ENCODE data around the gene FBXW8. TPM values are rescaled to one million over a fixed set of nuclear protein-coding genes. Genes with fewer than 3 reads are reported as not detected.

FBXW8 gene
- total RNA-seq, 2 experiments from 2014 or later = 7.0 to 8.5 TPM

- TF ChIP-seq, protein P1, sequence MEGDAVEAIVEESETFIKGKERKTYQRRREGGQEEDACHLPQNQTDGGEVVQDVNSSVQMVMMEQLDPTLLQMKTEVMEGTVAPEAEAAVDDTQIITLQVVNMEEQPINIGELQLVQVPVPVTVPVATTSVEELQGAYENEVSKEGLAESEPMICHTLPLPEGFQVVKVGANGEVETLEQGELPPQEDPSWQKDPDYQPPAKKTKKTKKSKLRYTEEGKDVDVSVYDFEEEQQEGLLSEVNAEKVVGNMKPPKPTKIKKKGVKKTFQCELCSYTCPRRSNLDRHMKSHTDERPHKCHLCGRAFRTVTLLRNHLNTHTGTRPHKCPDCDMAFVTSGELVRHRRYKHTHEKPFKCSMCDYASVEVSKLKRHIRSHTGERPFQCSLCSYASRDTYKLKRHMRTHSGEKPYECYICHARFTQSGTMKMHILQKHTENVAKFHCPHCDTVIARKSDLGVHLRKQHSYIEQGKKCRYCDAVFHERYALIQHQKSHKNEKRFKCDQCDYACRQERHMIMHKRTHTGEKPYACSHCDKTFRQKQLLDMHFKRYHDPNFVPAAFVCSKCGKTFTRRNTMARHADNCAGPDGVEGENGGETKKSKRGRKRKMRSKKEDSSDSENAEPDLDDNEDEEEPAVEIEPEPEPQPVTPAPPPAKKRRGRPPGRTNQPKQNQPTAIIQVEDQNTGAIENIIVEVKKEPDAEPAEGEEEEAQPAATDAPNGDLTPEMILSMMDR (IDR thresholded peaks at IDR 0.05) = no peak
- Mint-ChIP-seq H3K4me1 (ENCODE audit: low read depth) (peaks cover 15% of the 10 kb centered on the region), H3K27me3 (no peaks in the 10 kb centered on the region), H3K36me3 (ENCODE audit: low read depth) (peaks cover 4% of the 10 kb centered on the region), H3K9me3 (no peaks in the 10 kb centered on the region), H3K4me3 (no peak overlapping the region), H3K27ac (no peak overlapping the region)
- POLR2A ChIA-PET = no interaction called here
- DNase-seq (no peak), ATAC-seq (no peak)
- CTCF ChIA-PET = no interaction called here
- intact Hi-C loops (cut with micrococcal nuclease) = no loop called here
Measured at GRCh38 chr12:117068492-117068891, 157.7 kb downstream of the FBXW8 start.

- H3K27ac Mint-ChIP-seq = no peak overlapping the region
- ATAC-seq = no peak
- H3K36me3 Mint-ChIP-seq (ENCODE audit: low read depth) = peaks cover 4% of the 10 kb centered on the region
- peaks cover 7% of the 10 kb centered on the region for H3K4me1 Mint-ChIP-seq (ENCODE audit: low read depth)
- DNase-seq = no peak
- no peaks in the 10 kb centered on the region for H3K27me3 Mint-ChIP-seq
- ChIA-PET POLR2A (no interaction called here), CTCF (no interaction called here)
- H3K4me3 Mint-ChIP-seq = no peak overlapping the region
- H3K9me3 Mint-ChIP-seq = no peaks in the 10 kb centered on the region
- TF ChIP-seq, protein P1 (IDR thresholded peaks at IDR 0.05) = no peak
- intact Hi-C loops (cut with micrococcal nuclease) = no loop called here
Measured at GRCh38 chr12:117069101-117069797, 158.5 kb downstream of the FBXW8 start.

DNA sequence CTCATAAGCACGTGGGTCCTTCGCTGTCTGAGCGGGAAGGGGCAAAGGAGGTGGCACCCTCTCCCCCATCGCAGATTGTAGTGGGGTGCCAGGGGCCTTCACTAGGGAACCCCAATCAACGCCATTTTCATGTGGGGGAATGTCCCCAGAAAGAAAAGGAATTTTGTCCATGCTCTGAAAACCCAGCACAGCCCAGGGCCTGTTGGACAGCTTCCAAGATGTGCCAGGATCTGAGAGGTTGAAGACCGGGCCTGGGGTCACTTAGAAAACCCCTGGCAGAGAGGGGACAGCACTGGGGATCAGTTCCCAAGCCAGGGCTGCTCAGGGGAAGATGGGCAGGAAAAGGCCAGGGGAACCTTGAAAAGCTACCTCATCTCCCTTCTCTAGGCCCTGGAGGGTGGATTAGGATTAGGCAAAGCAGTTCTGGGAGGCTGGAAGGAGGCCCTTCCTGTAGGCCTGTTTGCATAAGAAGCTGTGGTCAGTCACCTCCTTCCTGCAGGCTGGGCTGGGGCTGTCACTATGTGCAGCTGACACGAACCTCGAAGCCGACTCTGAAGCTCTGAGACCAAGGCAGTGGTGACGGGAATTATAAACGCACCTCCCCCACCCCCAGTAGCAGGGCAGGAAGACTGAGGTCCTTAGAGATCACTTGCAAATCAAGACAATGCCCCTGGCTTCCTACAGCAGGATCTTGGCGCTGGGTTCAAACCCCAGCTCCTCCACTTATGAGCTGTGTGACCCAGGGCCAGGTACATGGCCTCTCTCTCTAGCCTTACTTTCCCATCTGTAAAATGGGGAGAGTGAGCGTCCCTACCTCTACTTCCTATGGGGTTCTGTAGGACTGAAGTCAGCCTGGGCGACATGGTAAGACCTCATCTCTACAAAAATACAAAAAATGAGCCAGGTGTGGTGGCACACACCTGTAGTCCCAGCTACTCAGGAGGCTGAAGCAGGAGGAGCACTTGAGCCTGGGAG lies 159.5 kb downstream of the FBXW8 start:
- Mint-ChIP-seq H3K4me1 (ENCODE audit: low read depth) (no peaks in the 10 kb centered on the region), H3K4me3 (no peak overlapping the region), H3K27ac (no peak overlapping the region), H3K36me3 (ENCODE audit: low read depth) (peaks cover 4% of the 10 kb centered on the region), H3K9me3 (no peaks in the 10 kb centered on the region), H3K27me3 (no peaks in the 10 kb centered on the region)
- intact Hi-C loops (cut with micrococcal nuclease) = no loop called here
- POLR2A ChIA-PET = no interaction called here
- TF ChIP-seq, protein P1 (IDR thresholded peaks at IDR 0.05) = no peak
- DNase-seq = no peak
- ATAC-seq = no peak
- CTCF ChIA-PET = no interaction called here

GRCh38 chr12:117071009-117071408 lies 160.3 kb downstream of the FBXW8 start:
- CTCF ChIA-PET = no interaction called here
- Mint-ChIP-seq H3K4me1 (ENCODE audit: low read depth) (no peaks in the 10 kb centered on the region), H3K27me3 (no peaks in the 10 kb centered on the region), H3K36me3 (ENCODE audit: low read depth) (peaks cover 4% of the 10 kb centered on the region), H3K27ac (no peak overlapping the region), H3K9me3 (no peaks in the 10 kb centered on the region), H3K4me3 (no peak overlapping the region)
- TF ChIP-seq, protein P1 (IDR thresholded peaks at IDR 0.05) = no peak
- DNase-seq = no peak
- ATAC-seq = no peak
- POLR2A ChIA-PET = no interaction called here
- intact Hi-C loops (cut with micrococcal nuclease) = no loop called here

DNA sequence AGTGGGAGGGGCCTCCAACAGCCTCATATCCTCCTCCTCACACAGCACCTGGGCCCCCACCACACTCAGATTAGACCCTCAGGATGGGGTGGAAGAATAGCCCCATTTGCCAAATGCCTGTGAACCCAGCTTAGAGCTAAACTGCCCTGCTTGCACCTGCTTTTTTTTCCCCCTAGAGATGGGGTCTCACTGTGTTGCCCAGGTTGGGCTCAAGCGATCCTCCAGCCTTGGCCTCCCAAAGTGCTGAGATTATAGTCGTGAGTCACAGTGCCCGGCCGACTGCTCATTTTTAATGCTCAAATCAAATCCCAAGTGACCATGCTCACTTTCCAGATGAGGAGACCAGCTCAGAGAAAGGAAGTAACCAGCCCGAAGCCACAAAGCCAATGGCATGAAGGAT lies 161.4 kb downstream of the FBXW8 start:
- intact Hi-C loops (cut with micrococcal nuclease) = no loop called here

More for the DNA sequence above, 161.4 kb downstream of the FBXW8 start:
- peaks cover 5% of the 10 kb centered on the region for H3K4me1 Mint-ChIP-seq (ENCODE audit: low read depth)
- ATAC-seq (no peak), DNase-seq (no peak)
- no peak overlapping the region for H3K27ac Mint-ChIP-seq
- no peak overlapping the region for H3K4me3 Mint-ChIP-seq
- H3K9me3 Mint-ChIP-seq = no peaks in the 10 kb centered on the region
- H3K36me3 Mint-ChIP-seq (ENCODE audit: low read depth) = peaks cover 4% of the 10 kb centered on the region
- ChIA-PET POLR2A (interaction anchor here (0.6 kb wide), 1 partner anchor 61 kb away, joined by 3 read pairs; no protein-coding TSS in a partner anchor), CTCF (interaction anchor here (0.7 kb wide), 1 partner anchor 48 kb away, joined by 3 read pairs; no protein-coding TSS in a partner anchor)
- TF ChIP-seq, protein P1 (IDR thresholded peaks at IDR 0.05) = no peak
- no peaks in the 10 kb centered on the region for H3K27me3 Mint-ChIP-seq
